GM23248 (cell line): ENCODE results near the gene CCL4L2.

Source experiments
- EZH2 ChIP-seq: fragments of 200-600 bp; sonication (generic); IDR thresholded peaks from 2 replicates; pipeline ENCODE4 v1.6.1; 2018; ENCODE audit warnings: antibody characterized with exemption, mild to moderate bottlenecking; ENCODE audit not compliant: insufficient read depth, poor library complexity, severe bottlenecking
- EZH2phosphoT487 ChIP-seq: fragments of 200-600 bp; sonication (generic); IDR thresholded peaks from 2 replicates; pipeline ENCODE4 v1.6.1; 2018; ENCODE audit warnings: antibody characterized with exemption, moderate library complexity, mild to moderate bottlenecking, low read depth; ENCODE audit not compliant: insufficient read depth

- TF ChIP-seq EZH2 (no peak), EZH2phosphoT487 (no peak)
Observed at GRCh38 chr17:36213695-36214094, 2.8 kb downstream of the CCL4L2 start.
